ENCODE measurements around the gene LIPK.

Gene LIPK

DNA sequence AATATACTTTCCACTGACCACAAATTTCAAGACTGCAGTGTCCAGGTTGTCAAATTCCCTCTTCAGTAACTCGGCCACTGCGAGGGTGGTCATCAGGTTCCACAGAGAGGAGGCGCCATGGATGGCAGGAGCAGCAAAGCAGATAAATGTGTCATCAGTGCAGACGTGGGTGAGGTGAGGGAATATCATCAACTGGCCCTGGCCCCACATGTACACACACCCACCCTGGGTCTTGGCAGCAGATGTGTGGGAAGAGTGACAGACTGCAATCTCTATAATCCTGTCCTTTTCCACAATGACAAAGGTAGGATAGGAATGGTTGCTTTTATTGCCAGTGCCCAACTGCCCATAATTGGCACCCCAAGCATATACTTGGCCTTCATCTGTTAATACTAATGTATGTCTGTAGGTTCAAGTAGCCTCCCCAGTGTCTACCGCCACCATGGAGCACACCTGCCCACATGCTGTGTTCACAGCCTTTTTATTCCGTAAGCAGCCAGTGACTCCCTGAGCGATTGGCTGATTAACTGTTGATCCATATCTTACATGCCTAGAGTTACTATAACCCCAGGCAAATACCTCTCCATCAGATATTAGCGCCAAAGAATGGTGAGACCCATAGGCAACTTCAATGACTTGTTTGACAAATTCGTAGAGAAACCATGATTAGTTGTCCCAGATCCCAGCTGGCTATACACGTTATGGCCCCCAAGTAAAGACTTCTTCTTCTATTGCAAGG lies 80.2 kb downstream of the LIPK start:
- DNase-seq (ENCODE audit: low read depth) = no peak

DNA sequence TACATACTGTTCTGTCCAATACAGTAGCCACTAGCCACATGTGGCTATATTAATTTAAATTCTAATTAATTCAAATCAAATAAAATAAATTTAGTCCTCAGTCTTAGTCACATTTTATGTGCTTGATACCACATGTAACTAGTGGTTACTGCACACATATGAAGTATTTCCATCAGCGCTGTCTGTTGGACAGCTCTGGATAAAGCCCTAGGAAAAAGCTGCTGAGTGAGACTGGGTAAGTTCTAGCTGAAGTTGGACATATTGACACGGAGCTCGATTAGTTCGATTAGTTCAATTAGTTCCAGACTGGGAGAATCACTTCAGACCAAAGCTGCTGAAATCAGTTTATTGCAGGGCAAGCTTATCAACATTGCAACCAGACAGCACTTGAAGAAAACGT lies 81.4 kb downstream of the LIPK start:
- no peak for DNase-seq (ENCODE audit: low read depth)

DNA sequence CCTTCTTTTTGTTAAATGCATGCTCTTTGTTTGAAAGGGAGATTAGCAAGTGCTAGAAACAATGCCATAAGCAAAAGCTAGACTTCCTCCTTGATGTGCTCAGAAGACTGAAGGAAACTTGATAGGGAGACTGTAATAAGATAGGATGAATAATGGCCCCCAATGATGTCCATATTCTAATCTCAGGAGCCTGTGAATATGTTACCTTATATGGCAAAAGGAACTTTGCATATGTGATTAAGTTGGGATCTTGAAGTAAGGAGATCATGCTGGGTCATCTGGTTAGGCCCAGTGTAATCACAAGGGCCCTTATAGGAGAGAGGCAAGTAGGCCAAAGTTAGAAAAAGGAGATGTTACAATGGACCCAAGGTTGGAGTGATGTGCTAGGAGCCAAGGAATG lies 82.9 kb downstream of the LIPK start:
- no peak for DNase-seq (ENCODE audit: low read depth)

GRCh38 chr10:88791924-88792323 lies 85.9 kb downstream of the LIPK start:
- no peak for DNase-seq (ENCODE audit: low read depth)

GRCh38 chr10:88792661-88793060 lies 86.6 kb downstream of the LIPK start:
- no peak for DNase-seq (ENCODE audit: low read depth)

DNA sequence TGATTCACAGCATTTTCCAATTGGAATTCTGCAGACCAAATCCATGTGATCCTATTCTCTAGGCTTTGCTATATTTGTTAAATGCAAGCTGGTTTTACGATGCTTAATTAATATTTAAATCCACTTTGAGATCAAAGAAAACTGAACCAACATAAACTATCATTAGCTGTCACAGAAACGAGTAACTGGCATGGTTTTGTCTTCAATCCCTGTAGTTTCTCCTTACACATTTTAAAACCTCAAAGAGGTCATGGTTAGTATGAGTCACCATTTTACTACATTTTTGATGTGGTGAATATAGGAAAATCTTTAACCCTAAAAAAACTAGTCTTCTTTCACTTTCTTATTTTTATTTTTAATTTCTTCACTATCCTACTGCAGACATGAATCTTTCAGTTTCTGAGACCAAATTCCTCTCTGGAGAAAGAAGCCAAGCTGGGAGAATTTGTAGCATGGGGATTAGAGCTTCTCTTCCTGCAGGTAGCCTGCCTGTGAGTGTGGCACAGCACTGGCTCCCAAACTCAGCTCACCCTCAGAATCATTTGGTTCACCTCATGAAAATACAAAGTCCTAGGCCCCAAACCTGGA lies 87.8 kb downstream of the LIPK start:
- DNase-seq (ENCODE audit: low read depth) = no peak

DNA sequence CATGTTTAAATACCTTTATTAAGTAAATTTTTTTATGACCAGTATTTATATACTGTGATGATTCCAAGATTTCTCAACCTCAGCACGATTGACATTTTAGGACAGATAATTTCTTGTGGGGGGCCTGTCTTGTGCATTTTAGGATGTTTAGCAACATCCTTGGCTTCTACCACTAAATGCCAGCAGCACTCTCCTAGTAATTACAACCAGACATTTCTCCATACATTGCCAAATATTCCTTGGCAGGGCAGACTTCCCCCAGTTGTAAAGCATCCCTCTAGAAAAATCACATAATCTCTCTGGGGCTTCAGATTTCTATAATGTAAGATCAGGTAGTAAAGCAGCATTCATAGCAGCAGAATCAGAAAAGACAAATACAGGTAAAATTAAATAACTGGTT lies 88.7 kb downstream of the LIPK start:
- DNase-seq (ENCODE audit: low read depth) = no peak

GRCh38 chr10:88800152-88801125 lies 94.4 kb downstream of the LIPK start:
- DNase-seq (ENCODE audit: low read depth) = no peak
